SK-N-MC (cell line): Measurements from ENCODE around the gene AGAP4.
"Not testable (repeated sequence)": the region's sequence is repeated elsewhere in the genome, so short reads cannot be mapped to it uniquely, and the experiment has no call there.

Experiments used
- EZH2 ChIP-seq: fragments of 200-600 bp; sonication (generic); IDR thresholded peaks from one replicate; pipeline ENCODE4 v1.6.1; 2017; ENCODE audit warnings: antibody characterized with exemption
- POLR2AphosphoS5 ChIP-seq: IDR thresholded peaks from 2 replicates; pipeline ENCODE4 v1.6.1; 2012; ENCODE audit warnings: mild to moderate bottlenecking, low read depth, low read length, borderline replicate concordance

DNA sequence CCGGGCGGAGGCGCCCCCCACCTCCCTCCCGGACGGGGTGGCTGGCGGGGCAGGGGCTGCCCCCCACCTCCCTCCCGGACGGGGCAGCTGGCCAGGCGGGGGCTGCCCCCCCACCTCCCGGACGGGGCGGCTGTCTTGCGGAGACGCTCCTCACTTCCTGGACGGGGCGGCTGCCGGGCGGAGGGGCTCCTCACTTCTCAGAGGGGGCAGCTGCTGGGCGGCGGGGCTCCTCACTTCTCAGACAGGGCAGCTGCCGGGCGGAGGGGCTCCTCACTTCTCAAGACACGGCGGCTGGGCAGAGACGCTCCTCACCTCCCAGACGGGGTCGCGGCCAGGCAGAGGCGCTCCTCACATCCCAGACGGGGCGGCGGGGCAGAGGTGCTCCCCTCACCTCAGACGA, 18.1 kb upstream of the AGAP4 start:
- not testable (repeated sequence) for TF ChIP-seq POLR2AphosphoS5, EZH2
